Measurements from ENCODE around the gene QKI.

DNA sequence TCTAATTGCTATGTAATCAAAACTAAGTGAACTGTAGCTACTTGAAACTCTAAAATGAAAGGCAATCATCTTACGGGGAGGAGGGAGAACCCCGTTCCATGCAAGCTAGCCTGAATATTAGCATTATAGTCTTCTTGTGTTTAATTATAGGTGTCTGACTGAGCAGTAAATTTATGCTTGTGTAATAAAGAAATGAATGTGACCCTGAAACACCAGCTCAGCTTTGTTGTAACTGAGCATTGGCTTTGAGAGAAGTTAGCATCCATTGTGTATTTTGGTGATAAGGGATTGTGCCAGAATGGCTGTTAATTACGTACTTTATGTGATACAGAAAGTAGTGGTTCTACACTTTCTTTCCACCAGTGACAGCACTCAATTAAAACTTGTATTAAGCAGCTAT, 86.9 kb downstream of the QKI start:
- no peak for TF ChIP-seq POLR2AphosphoS5 (IDR thresholded peaks at IDR 0.05; ENCODE audit: low read length)
- no peak for TF ChIP-seq BHLHE40 (IDR thresholded peaks at IDR 0.05; ENCODE audit: borderline replicate concordance in 1 of 2, low read depth in 2 of 2, low read length in 1 of 2)
- TF ChIP-seq REST (IDR thresholded peaks at IDR 0.05; ENCODE audit: low read depth, low read length), result no peak
- no peak for TF ChIP-seq BRCA1 (IDR thresholded peaks at IDR 0.05; ENCODE audit: low read depth, low read length)
- no peak for TF ChIP-seq ZNF207 (IDR thresholded peaks at IDR 0.05; ENCODE audit: borderline replicate concordance)
- no peak for TF ChIP-seq TBL1XR1 (IDR thresholded peaks at IDR 0.05; ENCODE audit: low read depth, low read length)
- TF ChIP-seq EZH2 (IDR thresholded peaks at IDR 0.05; ENCODE audit: borderline replicate concordance, control insufficient read depth, low read depth, low read length), result no peak
- TF ChIP-seq JUND (IDR thresholded peaks at IDR 0.05; ENCODE audit: low read depth, low read length), result no peak
- TF ChIP-seq, protein P1, sequence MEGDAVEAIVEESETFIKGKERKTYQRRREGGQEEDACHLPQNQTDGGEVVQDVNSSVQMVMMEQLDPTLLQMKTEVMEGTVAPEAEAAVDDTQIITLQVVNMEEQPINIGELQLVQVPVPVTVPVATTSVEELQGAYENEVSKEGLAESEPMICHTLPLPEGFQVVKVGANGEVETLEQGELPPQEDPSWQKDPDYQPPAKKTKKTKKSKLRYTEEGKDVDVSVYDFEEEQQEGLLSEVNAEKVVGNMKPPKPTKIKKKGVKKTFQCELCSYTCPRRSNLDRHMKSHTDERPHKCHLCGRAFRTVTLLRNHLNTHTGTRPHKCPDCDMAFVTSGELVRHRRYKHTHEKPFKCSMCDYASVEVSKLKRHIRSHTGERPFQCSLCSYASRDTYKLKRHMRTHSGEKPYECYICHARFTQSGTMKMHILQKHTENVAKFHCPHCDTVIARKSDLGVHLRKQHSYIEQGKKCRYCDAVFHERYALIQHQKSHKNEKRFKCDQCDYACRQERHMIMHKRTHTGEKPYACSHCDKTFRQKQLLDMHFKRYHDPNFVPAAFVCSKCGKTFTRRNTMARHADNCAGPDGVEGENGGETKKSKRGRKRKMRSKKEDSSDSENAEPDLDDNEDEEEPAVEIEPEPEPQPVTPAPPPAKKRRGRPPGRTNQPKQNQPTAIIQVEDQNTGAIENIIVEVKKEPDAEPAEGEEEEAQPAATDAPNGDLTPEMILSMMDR (IDR thresholded peaks at IDR 0.05 in 2 of 3, conservative IDR thresholded peaks at IDR 0.05 in 1 of 3; ENCODE audit: control insufficient read depth in 2 of 3, extremely low read depth in 1 of 3, insufficient read depth in 1 of 3, low read depth in 3 of 3, low read length in 3 of 3), result no peak
- TF ChIP-seq FOXM1 (IDR thresholded peaks at IDR 0.05; ENCODE audit: low read depth, low read length), result no peak
- no peak for TF ChIP-seq POLR2A (IDR thresholded peaks at IDR 0.05; ENCODE audit: low read depth, low read length)
- TF ChIP-seq PML (IDR thresholded peaks at IDR 0.05; ENCODE audit: low read length), result no peak
